Esophagus muscularis mucosa (tissue), 4 donors: ENCODE data around the gene PRUNE1. TPM values are rescaled to one million over a fixed set of nuclear protein-coding genes. Genes with fewer than 3 reads are reported as not detected.
A peak's percentile ranks its signal among the peaks of the same experiment; 100 is the strongest.

Experiments used
- DNase-seq: peaks from one replicate; pipeline ENCODE4 v3.0.0-alpha.2; 2017; ENCODE audit errors: extremely low spot score
- H3K27ac ChIP-seq, 4 donors: fragments of 200-600 bp; sonication (generic); replicated peaks in 1 of 4; 1 replicate in 3 of 4; 2 replicates in 1 of 4; pipeline ENCODE4 v1.5.1; 2016 to 2019; ENCODE audit warnings: mild to moderate bottlenecking in 1 of 4
- H3K27me3 ChIP-seq, 4 donors: fragments of 200-600 bp; sonication (generic); one replicate each; pipeline versions ENCODE4 v1.5.1 to v1.6.0; 2016 to 2019
- H3K36me3 ChIP-seq, 4 donors: fragments of 200-600 bp; sonication (generic); one replicate each; pipeline ENCODE4 v1.5.1; 2016 to 2019
- H3K4me1 ChIP-seq, 4 donors: fragments of 200-600 bp; sonication (generic); one replicate each; pipeline ENCODE4 v1.5.1; 2016 to 2019
- H3K4me3 ChIP-seq, 4 donors: fragments of 200-600 bp; sonication (generic); 1 replicate in 2 of 4; 2 replicates in 2 of 4; pipeline ENCODE4 v1.5.1; 2016 to 2019; ENCODE audit warnings: mild to moderate bottlenecking in 4 of 4, moderate library complexity in 1 of 4
- H3K9me3 ChIP-seq, 4 donors: fragments of 200-600 bp; sonication (generic); 1 replicate in 3 of 4; 2 replicates in 1 of 4; pipeline ENCODE4 v1.5.1; 2016 to 2019
- CTCF ChIP-seq, 3 experiments: fragments of 200-600 bp in 2 of 3; fragments of 450-650 bp in 1 of 3; sonication (generic) in 2 of 3; IDR thresholded peaks; one replicate each; pipeline ENCODE4 v1.5.1; 2017 to 2019; ENCODE audit warnings: antibody characterized with exemption in 3 of 3, mild to moderate bottlenecking in 2 of 3, moderate library complexity in 1 of 3
- EP300 ChIP-seq: sonication (generic); formaldehyde crosslinking; IDR thresholded peaks from one replicate; pipeline ENCODE4 v1.6.1; 2017; ENCODE audit warnings: antibody characterized with exemption
- POLR2A ChIP-seq: fragments of 450-650 bp; IDR thresholded peaks from one replicate; pipeline ENCODE4 v1.6.1; 2017; ENCODE audit warnings: antibody characterized with exemption, moderate library complexity, mild to moderate bottlenecking, low read depth
- POLR2AphosphoS5 ChIP-seq, 2 donors: sonication (generic); formaldehyde crosslinking; IDR thresholded peaks; one replicate each; pipeline ENCODE4 v1.6.1; 2017; ENCODE audit warnings: antibody characterized with exemption in 2 of 2
- WGBS: methylation state at CpG from one replicate; pipeline ENCODE4 v1.1.5; 2018; 5-methylcytosine and 5-hydroxymethylcytosine counted together
- intact Hi-C: fragments of 100-400 bp; cut with DNase I; formaldehyde crosslinking; loops from one replicate; pipeline ENCODE4 v1.15.1; 2023
- small RNA-seq, 3 donors: library from RNA; depleted of rRNA; stranded (forward); fragments of <200 nt; gene quantifications; one replicate each; pipeline ENCODE3, GENCODE V24; 2016
- total RNA-seq, 4 donors: library from RNA; depleted of rRNA; stranded (reverse); fragments of >200 nt; gene quantifications; one replicate each; pipeline versions ENCODE4 v1.1.0 to v1.2.1, GENCODE V29; 2016

Gene PRUNE1
- total RNA-seq, 4 donors from 2014 or later = 17.4 to 40.7 (median 23.1) TPM

- no peaks in the 10 kb centered on the region for H3K27me3 ChIP-seq
- no peak for DNase-seq
- TF ChIP-seq EP300 (no peak), POLR2AphosphoS5 (IDR thresholded peaks at IDR 0.05) (no peak), POLR2A (no peak), CTCF (IDR thresholded peaks at IDR 0.05) (no peak)
- H3K36me3 ChIP-seq = peaks cover 0 to 17% (median 9%) of the 10 kb centered on the region in 4 donors
- H3K4me3 ChIP-seq = no peak overlapping the region
- WGBS = 86% methylated on average over 13 of the region's 13 CpGs
- H3K27ac ChIP-seq = peak overlapping the region in 3 of 4 donors; percentile 95 to 100 (median 99)
- peaks cover 19 to 29% (median 22%) of the 10 kb centered on the region in 4 donors for H3K4me1 ChIP-seq
- H3K9me3 ChIP-seq = no peaks in the 10 kb centered on the region
- intact Hi-C loops = no loop called here
Observed at GRCh38 chr1:151072224-151072623, 64.0 kb downstream of the PRUNE1 start.

Small RNA genes lying within 50 kb of the gene (small RNA-seq; reads per million reads assigned to genes)
- 0 reads per million in 3 donors for gene RNU6-884P

Other genes starting within 250 kb of the PRUNE1 start
- gene CTSS, start 242.7 kb upstream of the PRUNE1 start, total RNA-seq = 10 to 100 TPM; 20.2 to 82.7 (median 45.2) TPM
- gene CTSK, start 200.2 kb upstream of the PRUNE1 start, total RNA-seq = 10 to 100 TPM; 29.5 to 49.3 (median 32.7) TPM
- gene ARNT, start 131.8 kb upstream of the PRUNE1 start, total RNA-seq = 10 to 100 TPM; 39.5 to 44.5 (median 42.1) TPM
- not detected for gene CTXND2, start 121.3 kb upstream of the PRUNE1 start, total RNA-seq
- 10 to 100 TPM; 24.9 to 30.2 (median 27.7) TPM for gene SETDB1, start 82.1 kb upstream of the PRUNE1 start, total RNA-seq
- 100 to 1,000 TPM in 3 of 4 donors, 10 to 100 TPM in 1; 91.8 to 130 (median 117) TPM for gene CERS2, start 33.6 kb upstream of the PRUNE1 start, total RNA-seq
- under 1 TPM; 0.13 to 0.42 (median 0.34) TPM for gene ANXA9, start 26.2 kb upstream of the PRUNE1 start, total RNA-seq
- 10 to 100 TPM; 21.6 to 31.7 (median 27.0) TPM for gene MINDY1, start 1.5 kb upstream of the PRUNE1 start, total RNA-seq
- under 1 TPM; under 0.01 to 0.17 (median 0.12) TPM for gene BNIPL, start 28.1 kb downstream of the PRUNE1 start, total RNA-seq
- gene C1orf56, start 39.3 kb downstream of the PRUNE1 start, total RNA-seq = 1 to 10 TPM; 4.3 to 8.7 (median 8.2) TPM
- gene CDC42SE1, start 51.2 kb downstream of the PRUNE1 start, total RNA-seq = 10 to 100 TPM; 41.1 to 58.2 (median 49.6) TPM
- gene MLLT11, start 51.9 kb downstream of the PRUNE1 start, total RNA-seq = 1 to 10 TPM in 2 of 4 donors, under 1 TPM in 2; 0.78 to 1.7 (median 1.2) TPM
- gene GABPB2, start 62.3 kb downstream of the PRUNE1 start, total RNA-seq = 10 to 100 TPM; 16.1 to 25.7 (median 20.9) TPM
- 10 to 100 TPM in 1 of 4 donors, 1 to 10 TPM in 3; 5.3 to 12.2 (median 7.3) TPM for gene SEMA6C, start 138.2 kb downstream of the PRUNE1 start, total RNA-seq
- 1 to 10 TPM; 2.8 to 8.3 (median 5.0) TPM for gene TNFAIP8L2, start 148.2 kb downstream of the PRUNE1 start, total RNA-seq
- gene LYSMD1, start 157.5 kb downstream of the PRUNE1 start, total RNA-seq = 10 to 100 TPM; 10.9 to 23.5 (median 12.6) TPM
- gene SCNM1, start 157.7 kb downstream of the PRUNE1 start, total RNA-seq = 10 to 100 TPM; 11.2 to 39.3 (median 21.4) TPM
- gene TMOD4, start 167.5 kb downstream of the PRUNE1 start, total RNA-seq = 1 to 10 TPM in 2 of 4 donors, not detected in 2; 1.5 to 1.6 TPM
- 10 to 100 TPM; 45.7 to 57.0 (median 54.3) TPM for gene VPS72, start 181.7 kb downstream of the PRUNE1 start, total RNA-seq
- 10 to 100 TPM; 44.7 to 54.9 (median 47.1) TPM for gene PIP5K1A, start 190.1 kb downstream of the PRUNE1 start, total RNA-seq
- gene PSMD4, start 246.3 kb downstream of the PRUNE1 start, total RNA-seq = 100 to 1,000 TPM; 157 to 195 (median 176) TPM